HepG2 (cell line): ENCODE measurements around the gene PLEKHG7.

Source experiments
- FOXK1 ChIP-seq: sonication (generic); formaldehyde crosslinking; IDR thresholded peaks from 2 replicates; pipeline ENCODE4 v1.4.0; 2020; ENCODE audit warnings: low read depth, missing genetic modification reagents, borderline replicate concordance
- ZNF570 ChIP-seq: sonication (generic); formaldehyde crosslinking; IDR thresholded peaks from 2 replicates; pipeline ENCODE4 v1.4.0; 2020; ENCODE audit warnings: mild to moderate bottlenecking, missing genetic modification reagents, borderline replicate concordance

GRCh38 chr12:92661269-92661668, 41.5 kb upstream of the PLEKHG7 start:
- TF ChIP-seq ZNF570 (no peak), FOXK1 (CRISPR knock-in tag) (no peak)
